Hindlimb muscle (tissue), 1 donor: ENCODE results near the gene CYP3A4. TPM values are rescaled to one million over a fixed set of nuclear protein-coding genes. Genes with fewer than 3 reads are reported as not detected.
A peak's percentile ranks its signal among the peaks of the same experiment; 100 is the strongest.

Source experiments
- DNase-seq: peaks from one replicate; pipeline ENCODE4 v3.0.0-alpha.2; 2013
- polyA plus RNA-seq: library from polyadenylated mRNA; unstranded; fragments of 120-200 nt; gene quantifications from one replicate; pipeline ENCODE4 v1.2.1, GENCODE V29; 2013; ENCODE audit not compliant: insufficient read length

Gene CYP3A4
- polyA plus RNA-seq, 1 donor, result not detected

- DNase-seq, result peak; percentile 11
These were observed 63.0 kb downstream of the CYP3A4 start for GRCh38 chr7:99720800-99721595.

GRCh38 chr7:99719996-99720769 is 63.8 kb downstream of the CYP3A4 start:
- no peak for DNase-seq

GRCh38 chr7:99713995-99714570 is 69.9 kb downstream of the CYP3A4 start:
- no peak for DNase-seq

DNA sequence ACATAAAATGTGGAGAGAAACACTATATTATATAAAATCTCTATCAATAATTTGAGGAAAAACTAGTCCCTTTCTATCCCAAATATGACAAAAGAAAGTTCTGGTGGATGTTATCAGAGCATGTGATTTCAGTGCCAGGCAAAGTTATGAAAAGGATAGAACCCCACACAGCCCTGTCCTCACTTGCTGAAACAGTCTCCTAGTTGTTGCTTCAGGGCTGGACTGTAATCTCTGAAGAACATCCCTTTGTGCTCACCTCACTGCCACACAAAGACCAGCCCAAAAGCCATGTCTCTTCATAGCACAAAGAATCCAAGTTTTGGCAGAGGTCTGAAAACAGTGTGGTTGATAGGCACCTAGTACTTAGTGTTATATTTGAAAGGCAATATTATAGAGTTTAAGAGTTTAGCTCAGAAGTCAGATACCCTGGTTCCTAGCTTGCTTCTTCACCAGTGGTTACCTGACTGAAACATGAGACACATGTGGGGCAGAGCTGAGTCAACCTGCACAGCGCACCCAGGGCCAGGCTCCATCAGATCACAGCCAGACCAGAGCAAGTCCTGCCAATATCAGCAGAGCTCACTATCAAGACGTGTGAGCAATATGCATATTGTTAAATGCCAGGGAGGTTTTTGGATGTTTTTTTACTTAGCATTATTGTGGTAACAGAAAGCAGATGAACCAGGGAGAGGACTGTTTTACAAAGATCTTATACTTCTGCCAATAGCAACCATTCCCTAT is 74.0 kb downstream of the CYP3A4 start:
- DNase-seq, result no peak

DNA sequence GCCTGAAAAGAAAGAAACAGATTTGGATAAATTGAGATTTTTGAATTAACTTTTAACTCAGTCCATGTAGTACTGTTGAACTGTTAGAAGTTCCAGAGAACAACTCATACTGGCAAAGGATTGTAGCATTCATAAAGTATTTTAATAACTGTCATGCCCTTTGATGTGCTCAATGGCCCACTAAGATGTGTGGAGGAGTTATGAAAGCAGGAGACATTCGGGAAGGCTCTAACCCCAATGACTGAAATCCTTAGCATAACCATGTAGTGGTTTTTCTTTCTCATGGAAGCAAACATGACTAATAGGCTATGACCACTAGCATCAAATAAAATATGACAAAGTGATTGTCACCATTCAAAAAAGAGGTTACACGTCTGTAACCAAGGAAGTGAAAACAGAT is 74.7 kb downstream of the CYP3A4 start:
- DNase-seq, result no peak

GRCh38 chr7:99707096-99707495 is 76.9 kb downstream of the CYP3A4 start:
- no peak for DNase-seq

Other genes with a start within 250 kb of the CYP3A4 start
- gene FAM200A, start 232.1 kb downstream of the CYP3A4 start, polyA plus RNA-seq, result 8.9 TPM
- gene ZNF655, start 225.5 kb downstream of the CYP3A4 start, polyA plus RNA-seq, result 42.0 TPM
- 0.94 TPM for gene TMEM225B, start 185.9 kb downstream of the CYP3A4 start, polyA plus RNA-seq
- gene ZSCAN25, start 167.2 kb downstream of the CYP3A4 start, polyA plus RNA-seq, result 11.0 TPM
- gene CYP3A5, start 104.2 kb downstream of the CYP3A4 start, polyA plus RNA-seq, result 1.0 TPM
- not detected for gene CYP3A7, start 49.0 kb downstream of the CYP3A4 start, polyA plus RNA-seq
- not detected for gene CYP3A43, start 43.8 kb upstream of the CYP3A4 start, polyA plus RNA-seq
- gene OR2AE1, start 92.8 kb upstream of the CYP3A4 start, polyA plus RNA-seq, result not detected
- gene TRIM4, start 135.3 kb upstream of the CYP3A4 start, polyA plus RNA-seq, result 17.5 TPM
- 0.70 TPM for gene GJC3, start 145.4 kb upstream of the CYP3A4 start, polyA plus RNA-seq
- 1.2 TPM for gene AZGP1, start 191.8 kb upstream of the CYP3A4 start, polyA plus RNA-seq
- 28.9 TPM for gene ZKSCAN1, start 231.4 kb upstream of the CYP3A4 start, polyA plus RNA-seq